AG09319 (cell line): Measurements from ENCODE around the gene SCYGR7.

Experiments
- DNase-seq: peaks from one replicate; pipeline ENCODE4 v3.0.0-alpha.2; 2010; ENCODE audit warnings: low read depth; ENCODE audit errors: extremely low read depth
- CTCF ChIP-seq: IDR thresholded peaks from 2 replicates; pipeline ENCODE4 v1.5.1; 2011; ENCODE audit warnings: low read depth, mild to moderate bottlenecking, inconsistent platforms, low read length, moderate library complexity

SCYGR7 gene

GRCh38 chr2:227761740-227762476 is 33.8 kb downstream of the SCYGR7 start:
- DNase-seq: no peak
- no peak for TF ChIP-seq CTCF

GRCh38 chr2:227765788-227766372 is 37.7 kb downstream of the SCYGR7 start:
- no peak for DNase-seq

GRCh38 chr2:227766373-227766883 is 38.3 kb downstream of the SCYGR7 start:
- DNase-seq: peak; percentile 38
- TF ChIP-seq CTCF: peak; percentile 84

More at GRCh38 chr2:227765788-227766372, 37.7 kb downstream of the SCYGR7 start:
- TF ChIP-seq CTCF: no peak

DNA sequence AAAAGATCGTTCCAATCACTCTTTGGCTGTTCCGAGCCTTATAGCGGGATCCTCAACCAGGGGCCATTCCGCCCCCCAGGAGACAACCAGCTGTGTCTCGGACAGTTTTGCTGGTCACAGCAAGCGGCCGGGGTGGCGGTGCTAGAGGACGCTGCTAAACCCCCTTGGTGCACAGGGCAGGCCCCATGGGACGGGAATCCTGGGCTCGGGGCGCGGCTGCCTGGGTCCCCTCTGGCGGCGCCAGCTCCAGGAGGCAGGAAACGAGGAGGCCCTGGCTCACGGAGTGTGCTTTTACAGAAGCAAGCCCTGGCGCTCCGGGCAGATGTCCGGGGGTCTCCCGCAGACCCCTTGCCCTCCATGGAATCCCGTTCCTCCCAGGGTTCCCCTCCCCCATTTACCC is 39.7 kb downstream of the SCYGR7 start:
- TF ChIP-seq CTCF: no peak
- no peak for DNase-seq

DNA sequence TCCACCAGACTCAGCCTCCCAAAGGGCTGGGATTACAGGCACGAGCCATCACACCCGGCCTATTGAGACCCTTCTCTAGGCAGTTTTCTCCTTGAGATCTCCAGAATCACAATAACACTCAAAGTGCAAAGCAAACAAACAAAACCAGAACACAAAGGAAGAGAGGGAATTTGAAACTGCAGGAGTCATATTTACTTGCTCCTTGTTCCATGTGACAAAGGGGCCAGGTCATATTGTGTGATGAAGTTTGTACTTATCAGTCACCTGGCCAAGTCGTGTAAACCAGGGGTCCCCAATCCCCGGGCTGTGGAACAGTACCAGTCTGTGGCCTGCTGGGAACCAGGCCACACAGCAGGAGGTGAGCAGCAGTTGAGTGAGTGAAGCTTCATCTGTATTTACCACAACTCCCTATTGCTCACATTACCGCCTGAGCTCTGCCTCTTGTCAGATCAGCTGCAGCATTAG is 44.1 kb downstream of the SCYGR7 start:
- DNase-seq: no peak
- no peak for TF ChIP-seq CTCF

GRCh38 chr2:227772932-227773331 is 44.8 kb downstream of the SCYGR7 start:
- no peak for DNase-seq
- no peak for TF ChIP-seq CTCF

DNA sequence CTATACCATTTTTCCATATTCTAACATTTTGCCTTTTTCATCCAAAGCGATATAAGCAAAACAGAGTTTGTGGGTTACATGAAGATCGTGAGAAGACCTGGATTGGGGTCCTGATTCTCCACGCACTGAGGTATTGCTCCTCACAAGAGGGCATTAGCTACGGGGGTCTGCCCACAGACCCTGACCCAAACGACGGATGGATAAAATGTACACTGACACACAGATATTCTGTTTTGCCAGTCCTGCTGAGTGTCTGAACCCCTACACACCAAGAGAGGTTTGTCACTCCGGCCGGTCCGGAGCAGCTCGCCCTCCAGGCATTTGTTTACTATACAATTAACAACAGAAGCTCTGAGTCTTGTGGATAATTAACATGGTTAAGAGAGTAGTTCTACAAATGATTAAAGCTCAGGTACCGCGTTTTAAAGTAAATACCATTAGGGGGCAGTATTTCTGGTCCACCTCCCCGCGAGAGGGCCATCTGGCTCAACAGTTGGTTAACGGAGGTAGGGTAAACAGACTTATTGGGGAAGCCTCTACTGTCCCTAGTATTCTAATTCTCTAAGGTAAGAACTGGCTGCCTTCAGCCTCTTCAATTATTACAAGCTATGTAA is 46.0 kb downstream of the SCYGR7 start:
- no peak for TF ChIP-seq CTCF
- DNase-seq: no peak
